Spleen (tissue), 11 donors: ENCODE data around the gene TACSTD2. TPM values are rescaled to one million over a fixed set of nuclear protein-coding genes. Genes with fewer than 3 reads are reported as not detected.

Experiments used
- DNase-seq: peaks from one replicate; pipeline ENCODE4 v3.0.0-alpha.2; 2020
- H3K27ac ChIP-seq, 8 donors: fragments of 200-600 bp; sonication (generic) in 7 of 8; 1 replicate in 4 of 8; 2 replicates in 4 of 8; pipeline versions ENCODE4 v1.5.0 to v1.8.0; 2016 to 2021; ENCODE audit warnings: inconsistent platforms in 4 of 8, mild to moderate bottlenecking in 4 of 8, moderate library complexity in 1 of 8
- H3K27me3 ChIP-seq, 7 donors: fragments of 200-600 bp; sonication (generic) in 6 of 7; replicated peaks in 1 of 7; 1 replicate in 4 of 7; 2 replicates in 3 of 7; pipeline versions ENCODE4 v1.5.0 to v1.8.0; 2016 to 2021; ENCODE audit warnings: inconsistent platforms in 3 of 7, mild to moderate bottlenecking in 1 of 7
- H3K36me3 ChIP-seq, 6 donors: fragments of 200-600 bp; sonication (generic) in 5 of 6; 1 replicate in 4 of 6; 2 replicates in 2 of 6; pipeline versions ENCODE4 v1.5.0 to v1.8.0; 2016 to 2021; ENCODE audit warnings: inconsistent platforms in 2 of 6
- H3K4me1 ChIP-seq, 6 donors: fragments of 200-600 bp; sonication (generic) in 5 of 6; 1 replicate in 3 of 6; 2 replicates in 3 of 6; pipeline versions ENCODE4 v1.5.0 to v1.8.0; 2016 to 2021; ENCODE audit warnings: inconsistent platforms in 3 of 6
- H3K4me3 ChIP-seq, 8 donors: fragments of 200-600 bp; sonication (generic) in 7 of 8; 1 replicate in 4 of 8; 2 replicates in 4 of 8; pipeline versions ENCODE4 v1.5.0 to v1.8.0; 2016 to 2021; ENCODE audit warnings: inconsistent platforms in 4 of 8, mild to moderate bottlenecking in 4 of 8, moderate library complexity in 2 of 8
- H3K9me3 ChIP-seq, 8 donors: fragments of 200-600 bp; sonication (generic) in 7 of 8; 1 replicate in 4 of 8; 2 replicates in 4 of 8; pipeline versions ENCODE4 v1.5.0 to v1.8.0; 2016 to 2021; ENCODE audit warnings: inconsistent platforms in 4 of 8
- CTCF ChIP-seq, 11 experiments: fragments of 200-600 bp in 7 of 11; fragments of 450-650 bp in 4 of 11; sonication (generic) in 4 of 11; IDR thresholded peaks in 8 of 11; conservative IDR thresholded peaks in 3 of 11; 1 replicate in 7 of 11; 2 replicates in 4 of 11; pipeline versions ENCODE4 v1.4.0 to v1.8.0; 2016 to 2021; ENCODE audit warnings: antibody characterized with exemption in 11 of 11, inconsistent platforms in 4 of 11, mild to moderate bottlenecking in 1 of 11
- POLR2A ChIP-seq, 3 donors: fragments of 450-650 bp; IDR thresholded peaks; one replicate each; pipeline ENCODE4 v1.5.1; 2017; ENCODE audit warnings: antibody characterized with exemption in 3 of 3, mild to moderate bottlenecking in 1 of 3
- POLR2AphosphoS5 ChIP-seq, 3 donors: sonication (generic); formaldehyde crosslinking; IDR thresholded peaks; one replicate each; pipeline ENCODE4 v1.5.1; 2017; ENCODE audit warnings: antibody characterized with exemption in 3 of 3
- WGBS, 5 donors: extraction: QIAGEN DNeasy Blood & Tissue Kit in 3 of 5; methylation state at CpG; one replicate each; pipeline versions ENCODE4 v1.1.5 to v1.1.7; 2013 to 2018; 5-methylcytosine and 5-hydroxymethylcytosine counted together
- intact Hi-C: fragments of 100-400 bp; cut with DNase I; formaldehyde crosslinking; loops from one replicate; pipeline ENCODE4 v1.15.0; 2023; ENCODE audit warnings: low total_unique reads
- polyA plus RNA-seq, 3 donors: library from polyadenylated mRNA; stranded (reverse); fragments of 200-250 nt; gene quantifications; one replicate each; pipeline ENCODE4 v1.2.1, GENCODE V29; 2013
- total RNA-seq, 7 donors: library from RNA; depleted of rRNA in 3 of 7; stranded (reverse); fragments of >200 nt in 3 of 7; fragmentation: NEBNext Ultra II Directional in 4 of 7; extraction: Animal tissue kit (Norgen Biotek cat#: 25700) in 4 of 7; gene quantifications; one replicate each; pipeline versions ENCODE4 v1.1.0 to v1.2.1, GENCODE V29; 2016 to 2021
- donor health status: healthy with polysubstance abuse.
- donor health status: DM: no; HTN: no; CAD: no; lungs with moderate emphysema.
- donor health status: DM: no; HTN: no; CAD: no.
- donor health status: Bipolar disorder and iron deficiency.
- donor health status: healthy.
- donor health status: DM: no; HTN: no; CAD: no.
- donor health status: DM: yes; HTN: yes; CAD: no.

TACSTD2 gene
- total and polyA plus RNA-seq, 10 donors = 0.35 to 1.7 (median 0.61) TPM; not detected in 1

DNA sequence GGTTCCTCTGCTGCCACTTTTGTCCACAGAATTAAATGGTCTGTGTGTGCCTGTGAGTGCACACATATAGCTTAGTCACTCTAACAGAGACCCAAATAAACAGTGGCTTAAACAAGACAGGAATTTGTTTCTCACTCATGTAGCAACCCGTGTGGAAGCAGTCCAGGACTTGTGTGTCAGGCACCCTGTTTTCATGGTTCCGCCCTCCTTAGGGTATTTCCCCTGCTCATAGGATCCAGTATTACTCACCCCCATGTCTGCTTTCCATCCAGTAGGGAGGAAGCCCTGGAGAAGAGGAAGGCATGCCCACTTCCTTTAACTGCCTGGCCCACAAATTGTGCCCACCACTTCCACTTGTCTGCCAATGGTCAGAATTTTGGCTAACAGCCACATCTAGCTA is 41.3 kb upstream of the TACSTD2 start:
- 18 to 37% (median 32%) methylated on average over 2 of the region's 2 CpGs for WGBS, 5 donors
- H3K9me3 ChIP-seq = no peaks in the 10 kb centered on the region
- intact Hi-C loops = no loop called here
- H3K36me3 ChIP-seq = no peaks in the 10 kb centered on the region
- peaks cover 0 to 12% (median 0%) of the 10 kb centered on the region in 7 donors for H3K27me3 ChIP-seq
- no peak overlapping the region for H3K4me3 ChIP-seq
- DNase-seq = no peak
- H3K27ac ChIP-seq = peak overlapping the region in 2 of 8 donors; percentile 5 to 21
- peaks cover 0 to 34% (median 14%) of the 10 kb centered on the region in 6 donors for H3K4me1 ChIP-seq
- TF ChIP-seq POLR2AphosphoS5 (IDR thresholded peaks at IDR 0.05) (peak in 1 of 3 donors; percentile 9), CTCF (IDR thresholded peaks at IDR 0.05 in 8 of 11, conservative IDR thresholded peaks at IDR 0.05 in 3 of 11) (no peak)

GRCh38 chr1:58611861-58612385 is 34.9 kb upstream of the TACSTD2 start:
- 49 to 73% (median 65%) methylated on average over 2 of the region's 2 CpGs for WGBS, 5 donors
- Histone ChIP-seq H3K36me3 (no peaks in the 10 kb centered on the region), H3K4me3 (no peak overlapping the region), H3K27me3 (peaks cover 0 to 8% (median 0%) of the 10 kb centered on the region in 7 donors), H3K4me1 (no peaks in the 10 kb centered on the region), H3K9me3 (peaks cover 0 to 8% (median 0%) of the 10 kb centered on the region in 8 donors), H3K27ac (no peak overlapping the region)
- TF ChIP-seq POLR2AphosphoS5 (IDR thresholded peaks at IDR 0.05) = no peak
- no peak for TF ChIP-seq CTCF (IDR thresholded peaks at IDR 0.05 in 8 of 11, conservative IDR thresholded peaks at IDR 0.05 in 3 of 11)
- TF ChIP-seq POLR2A (IDR thresholded peaks at IDR 0.05) = no peak
- DNase-seq = no peak
- intact Hi-C loops = no loop called here

- no peak overlapping the region for H3K27ac ChIP-seq
- no peaks in the 10 kb centered on the region for H3K36me3 ChIP-seq
- no peak for DNase-seq
- intact Hi-C loops = no loop called here
- WGBS, 5 donors = 80 to 91% (median 84%) methylated on average over 2 of the region's 2 CpGs
- no peaks in the 10 kb centered on the region for H3K4me1 ChIP-seq
- peaks cover 0 to 8% (median 0%) of the 10 kb centered on the region in 7 donors for H3K27me3 ChIP-seq
- no peak overlapping the region for H3K4me3 ChIP-seq
- peaks cover 0 to 29% (median 19%) of the 10 kb centered on the region in 8 donors for H3K9me3 ChIP-seq
- TF ChIP-seq POLR2AphosphoS5 (IDR thresholded peaks at IDR 0.05) (no peak), CTCF (IDR thresholded peaks at IDR 0.05 in 8 of 11, conservative IDR thresholded peaks at IDR 0.05 in 3 of 11) (no peak), POLR2A (IDR thresholded peaks at IDR 0.05) (no peak)
Measured at GRCh38 chr1:58608945-58609344, 31.9 kb upstream of the TACSTD2 start.

DNA sequence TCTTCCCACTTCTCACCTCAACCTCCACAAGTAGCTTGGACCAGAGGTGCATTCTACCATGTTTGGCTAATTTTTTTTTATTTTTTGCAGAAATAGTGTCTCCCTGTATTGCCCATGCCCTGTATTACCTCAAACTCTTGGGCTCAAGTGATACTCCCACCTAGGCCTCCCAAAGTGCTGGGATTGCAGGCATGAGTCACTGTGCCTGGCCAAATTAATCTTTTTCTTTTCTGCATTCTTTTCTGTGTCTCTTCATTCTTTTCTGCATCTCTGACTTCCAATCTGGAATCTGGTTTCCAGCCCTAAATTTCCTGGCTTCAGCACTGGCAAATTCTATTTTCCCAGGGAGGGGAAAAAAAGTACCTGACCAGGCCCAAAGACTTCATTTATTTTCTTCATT is 31.2 kb upstream of the TACSTD2 start:
- TF ChIP-seq POLR2A (IDR thresholded peaks at IDR 0.05) (no peak), POLR2AphosphoS5 (IDR thresholded peaks at IDR 0.05) (no peak), CTCF (IDR thresholded peaks at IDR 0.05 in 8 of 11, conservative IDR thresholded peaks at IDR 0.05 in 3 of 11) (no peak)
- DNase-seq = no peak
- H3K4me1 ChIP-seq = no peaks in the 10 kb centered on the region
- H3K36me3 ChIP-seq = no peaks in the 10 kb centered on the region
- H3K9me3 ChIP-seq = peaks cover 0 to 34% (median 23%) of the 10 kb centered on the region in 8 donors
- intact Hi-C loops = no loop called here
- H3K27ac ChIP-seq = no peak overlapping the region
- peaks cover 0 to 8% (median 0%) of the 10 kb centered on the region in 7 donors for H3K27me3 ChIP-seq
- H3K4me3 ChIP-seq = no peak overlapping the region
